HepG2 (cell line): ENCODE measurements around the gene CD72. TPM values are rescaled to one million over a fixed set of nuclear protein-coding genes. Genes with fewer than 3 reads are reported as not detected.

Experiments
- BCL3 ChIP-seq: sonication (generic); formaldehyde crosslinking; IDR thresholded peaks from 2 replicates; pipeline ENCODE4 v1.5.1; 2020; ENCODE audit warnings: mild to moderate bottlenecking, missing genetic modification reagents, moderate library complexity
- DPF2 ChIP-seq: sonication (generic); formaldehyde crosslinking; IDR thresholded peaks from 2 replicates; pipeline ENCODE4 v1.4.0; 2020; ENCODE audit warnings: mild to moderate bottlenecking, low read depth, missing genetic modification reagents, borderline replicate concordance
- KMT2A ChIP-seq: sonication (generic); formaldehyde crosslinking; IDR thresholded peaks from 2 replicates; pipeline ENCODE4 v1.4.0; 2020; ENCODE audit warnings: missing genetic modification reagents
- MTA1 ChIP-seq: sonication (generic); formaldehyde crosslinking; IDR thresholded peaks from 2 replicates; pipeline ENCODE4 v1.4.0; 2020; ENCODE audit warnings: missing genetic modification reagents, mild to moderate bottlenecking, borderline replicate concordance
- POLR2AphosphoS2 ChIP-seq: IDR thresholded peaks from 2 replicates; pipeline ENCODE4 v1.6.1; 2011; ENCODE audit warnings: low read depth, low read length, improper control_type of control experiment
- SALL1 ChIP-seq: sonication (generic); formaldehyde crosslinking; IDR thresholded peaks from 2 replicates; pipeline ENCODE4 v1.8.0; 2022; ENCODE audit warnings: mild to moderate bottlenecking, missing genetic modification reagents
- SNAI1 ChIP-seq: sonication (generic); formaldehyde crosslinking; IDR thresholded peaks from 2 replicates; pipeline ENCODE4 v1.5.0; 2020; ENCODE audit warnings: mild to moderate bottlenecking, missing genetic modification reagents, borderline replicate concordance
- TEAD3 ChIP-seq: optimal IDR thresholded peaks from 2 replicates; pipeline ENCODE3; 2016; ENCODE audit warnings: borderline replicate concordance
- TGIF2 ChIP-seq: IDR thresholded peaks from 2 replicates; pipeline ENCODE4 v1.6.1; 2016; ENCODE audit warnings: control low read depth, missing compliant biosample characterization
- ZNF280D ChIP-seq: sonication (generic); formaldehyde crosslinking; IDR thresholded peaks from 2 replicates; pipeline ENCODE4 v1.5.1; 2020; ENCODE audit warnings: mild to moderate bottlenecking, missing genetic modification reagents
- ZNF30 ChIP-seq: sonication (generic); formaldehyde crosslinking; IDR thresholded peaks from 2 replicates; pipeline ENCODE4 v1.5.0; 2020; ENCODE audit warnings: mild to moderate bottlenecking, missing genetic modification reagents
- ZNF317 ChIP-seq: sonication (generic); formaldehyde crosslinking; IDR thresholded peaks from 2 replicates; pipeline ENCODE4 v1.5.0; 2020; ENCODE audit warnings: mild to moderate bottlenecking, missing genetic modification reagents
- ZNF484 ChIP-seq: sonication (generic); formaldehyde crosslinking; IDR thresholded peaks from 2 replicates; pipeline ENCODE4 v1.5.1; 2020; ENCODE audit warnings: mild to moderate bottlenecking, low read depth, missing genetic modification reagents, borderline replicate concordance
- ZNF496 ChIP-seq: sonication (generic); formaldehyde crosslinking; IDR thresholded peaks from 2 replicates; pipeline ENCODE4 v1.8.1; 2023; ENCODE audit warnings: mild to moderate bottlenecking, moderate library complexity, missing genetic modification reagents; ENCODE audit not compliant: insufficient replicate concordance
- ZNF550 ChIP-seq: sonication (generic); formaldehyde crosslinking; IDR thresholded peaks from 2 replicates; pipeline ENCODE4 v1.4.0; 2020; ENCODE audit warnings: mild to moderate bottlenecking, missing genetic modification reagents, borderline replicate concordance
- ZNF570 ChIP-seq: sonication (generic); formaldehyde crosslinking; IDR thresholded peaks from 2 replicates; pipeline ENCODE4 v1.4.0; 2020; ENCODE audit warnings: mild to moderate bottlenecking, missing genetic modification reagents, borderline replicate concordance
- ZNF674 ChIP-seq: sonication (generic); formaldehyde crosslinking; IDR thresholded peaks from 2 replicates; pipeline ENCODE4 v1.5.0; 2020; ENCODE audit warnings: low read depth, mild to moderate bottlenecking, missing genetic modification reagents
- ZNF792 ChIP-seq: IDR thresholded peaks from 2 replicates; pipeline ENCODE4 v1.6.1; 2016
- ZSCAN20 ChIP-seq: sonication (generic); formaldehyde crosslinking; IDR thresholded peaks from 2 replicates; pipeline ENCODE4 v1.4.0; 2020; ENCODE audit warnings: missing genetic modification reagents, mild to moderate bottlenecking, borderline replicate concordance
- polyA plus RNA-seq, 8 experiments: library from polyadenylated mRNA; depleted of rRNA in 3 of 8; stranded (reverse) in 7 of 8; unstranded in 1 of 8; fragments of >200 nt; fragmentation: Illumina TruSeq in 4 of 8; extraction: Trizol in 4 of 8; gene quantifications; 2 replicates each; pipeline versions ENCODE4 v1.2.1 to v1.2.3, GENCODE V29; 2011 to 2016; ENCODE audit warnings: low read depth in 4 of 8, missing spikeins in 1 of 8, mixed read lengths in 1 of 8; ENCODE audit not compliant: insufficient read depth in 1 of 8
- total RNA-seq, 5 experiments: library from RNA; depleted of rRNA; stranded (reverse); fragments of >200 nt; fragmentation: Illumina TruSeq; extraction: Trizol; gene quantifications; 2 replicates each; pipeline ENCODE4 v1.2.3, GENCODE V29; 2016; ENCODE audit warnings: low read depth in 1 of 5
- TF ChIP-seq, protein P1 (sequence below): sonication (generic); formaldehyde crosslinking; conservative IDR thresholded peaks from 2 replicates; pipeline ENCODE4 v1.8.1; 2023; ENCODE audit warnings: missing genetic modification reagents
- TF ChIP-seq, protein P2 (sequence below): sonication (generic); formaldehyde crosslinking; IDR thresholded peaks from 2 replicates; pipeline ENCODE4 v1.5.0; 2020; ENCODE audit warnings: mild to moderate bottlenecking, missing genetic modification reagents
- TF ChIP-seq, protein P3 (sequence below): sonication (generic); formaldehyde crosslinking; IDR thresholded peaks from 2 replicates; pipeline ENCODE4 v1.4.0; 2020; ENCODE audit warnings: missing genetic modification reagents

Gene CD72
- total and polyA plus RNA-seq, 2 of the 13 experiments (the other 11 are each of a cell fraction or from before 2014, with no cell fraction given): 0.18 to 1.1 TPM

- no peak for TF ChIP-seq ZNF484
- TF ChIP-seq, protein P1, sequence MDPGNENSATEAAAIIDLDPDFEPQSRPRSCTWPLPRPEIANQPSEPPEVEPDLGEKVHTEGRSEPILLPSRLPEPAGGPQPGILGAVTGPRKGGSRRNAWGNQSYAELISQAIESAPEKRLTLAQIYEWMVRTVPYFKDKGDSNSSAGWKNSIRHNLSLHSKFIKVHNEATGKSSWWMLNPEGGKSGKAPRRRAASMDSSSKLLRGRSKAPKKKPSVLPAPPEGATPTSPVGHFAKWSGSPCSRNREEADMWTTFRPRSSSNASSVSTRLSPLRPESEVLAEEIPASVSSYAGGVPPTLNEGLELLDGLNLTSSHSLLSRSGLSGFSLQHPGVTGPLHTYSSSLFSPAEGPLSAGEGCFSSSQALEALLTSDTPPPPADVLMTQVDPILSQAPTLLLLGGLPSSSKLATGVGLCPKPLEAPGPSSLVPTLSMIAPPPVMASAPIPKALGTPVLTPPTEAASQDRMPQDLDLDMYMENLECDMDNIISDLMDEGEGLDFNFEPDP (CRISPR knock-in tag): 0 out of 2 replicates have a peak, but pooled peaks have one; percentile 41
- TF ChIP-seq ZNF30: no peak
- TF ChIP-seq, protein P2, sequence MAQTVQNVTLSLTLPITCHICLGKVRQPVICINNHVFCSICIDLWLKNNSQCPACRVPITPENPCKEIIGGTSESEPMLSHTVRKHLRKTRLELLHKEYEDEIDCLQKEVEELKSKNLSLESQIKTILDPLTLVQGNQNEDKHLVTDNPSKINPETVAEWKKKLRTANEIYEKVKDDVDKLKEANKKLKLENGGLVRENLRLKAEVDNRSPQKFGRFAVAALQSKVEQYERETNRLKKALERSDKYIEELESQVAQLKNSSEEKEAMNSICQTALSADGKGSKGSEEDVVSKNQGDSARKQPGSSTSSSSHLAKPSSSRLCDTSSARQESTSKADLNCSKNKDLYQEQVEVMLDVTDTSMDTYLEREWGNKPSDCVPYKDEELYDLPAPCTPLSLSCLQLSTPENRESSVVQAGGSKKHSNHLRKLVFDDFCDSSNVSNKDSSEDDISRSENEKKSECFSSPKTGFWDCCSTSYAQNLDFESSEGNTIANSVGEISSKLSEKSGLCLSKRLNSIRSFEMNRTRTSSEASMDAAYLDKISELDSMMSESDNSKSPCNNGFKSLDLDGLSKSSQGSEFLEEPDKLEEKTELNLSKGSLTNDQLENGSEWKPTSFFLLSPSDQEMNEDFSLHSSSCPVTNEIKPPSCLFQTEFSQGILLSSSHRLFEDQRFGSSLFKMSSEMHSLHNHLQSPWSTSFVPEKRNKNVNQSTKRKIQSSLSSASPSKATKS (CRISPR knock-in tag): 0 out of 2 replicates have a peak, but pooled peaks have one; percentile 25
- no peak for TF ChIP-seq TGIF2 (CRISPR knock-in tag)
- no peak for TF ChIP-seq ZNF550 (CRISPR knock-in tag)
- TF ChIP-seq, protein P3, sequence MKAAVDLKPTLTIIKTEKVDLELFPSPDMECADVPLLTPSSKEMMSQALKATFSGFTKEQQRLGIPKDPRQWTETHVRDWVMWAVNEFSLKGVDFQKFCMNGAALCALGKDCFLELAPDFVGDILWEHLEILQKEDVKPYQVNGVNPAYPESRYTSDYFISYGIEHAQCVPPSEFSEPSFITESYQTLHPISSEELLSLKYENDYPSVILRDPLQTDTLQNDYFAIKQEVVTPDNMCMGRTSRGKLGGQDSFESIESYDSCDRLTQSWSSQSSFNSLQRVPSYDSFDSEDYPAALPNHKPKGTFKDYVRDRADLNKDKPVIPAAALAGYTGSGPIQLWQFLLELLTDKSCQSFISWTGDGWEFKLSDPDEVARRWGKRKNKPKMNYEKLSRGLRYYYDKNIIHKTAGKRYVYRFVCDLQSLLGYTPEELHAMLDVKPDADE (CRISPR knock-in tag): no peak
- TF ChIP-seq ZNF280D: no peak
- TF ChIP-seq POLR2AphosphoS2: no peak
- TF ChIP-seq ZSCAN20 (CRISPR knock-in tag): no peak
- no peak for TF ChIP-seq ZNF674 (CRISPR knock-in tag)
- TF ChIP-seq ZNF496 (CRISPR knock-in tag): no peak
- no peak for TF ChIP-seq ZNF570 (CRISPR knock-in tag)
- no peak for TF ChIP-seq KMT2A (CRISPR knock-in tag)
- no peak for TF ChIP-seq SNAI1 (CRISPR knock-in tag)
- no peak for TF ChIP-seq DPF2
- TF ChIP-seq TEAD3 (CRISPR knock-in tag): peak; percentile 89
- no peak for TF ChIP-seq BCL3 (CRISPR knock-in tag)
- TF ChIP-seq SALL1: no peak
- 0 out of 2 replicates have a peak, but pooled peaks have one; percentile 16 for TF ChIP-seq ZNF317
- TF ChIP-seq ZNF792 (CRISPR knock-in tag): no peak
- no peak for TF ChIP-seq MTA1
Measured at GRCh38 chr9:35646153-35646532, 27.9 kb upstream of the CD72 start (continued).
